ENCODE results near the gene SCAMP4. TPM values are rescaled to one million over a fixed set of nuclear protein-coding genes. Genes with fewer than 3 reads are reported as not detected.

Gene SCAMP4
- total RNA-seq, 1 experiment from 2014 or later: 69.8 TPM

GRCh38 chr19:1864480-1865171, 40.6 kb upstream of the SCAMP4 start:
- peak overlapping the region; percentile 78 for H3K4me3 ChIP-seq
- H3K4me2 ChIP-seq: peak overlapping the region; percentile 87
- H2AFZ ChIP-seq: peak overlapping the region; percentile 79
- TF ChIP-seq CTCF (conservative IDR thresholded peaks at IDR 0.05) (peak; percentile 71), EZH2 (IDR thresholded peaks at IDR 0.05; ENCODE audit: low read depth) (no peak)
- no peaks in the 10 kb centered on the region for H3K27me3 ChIP-seq (ENCODE audit: insufficient read depth, low read depth)
- H4K20me1 ChIP-seq (ENCODE audit: insufficient read depth): peaks cover 19% of the 10 kb centered on the region
- CTCF ChIA-PET: interaction anchor here (0.9 kb wide), 1 partner anchor 32 kb away, joined by 4 read pairs; no protein-coding TSS in a partner anchor
- TSS peak; percentile 62 for BruUV-seq (replicated peaks)
- intact Hi-C loops (cut with micrococcal nuclease; ENCODE audit: unreplicated experiment): loop anchor here (2.0 kb wide), 1 partner anchor 40 kb away; the partner anchor contains the start of genes ADAT3 and SCAMP4
- H3K4me1 ChIP-seq (replicated peaks; ENCODE audit: insufficient read depth): peaks cover 10% of the 10 kb centered on the region; the same call in 1 of the 2 replicates
- POLR2A ChIA-PET (ENCODE audit: unreplicated experiment): interaction anchor here (0.6 kb wide), 1 partner anchor 10 kb away, joined by 6 read pairs; no protein-coding TSS in a partner anchor
- H3K36me3 ChIP-seq (ENCODE audit: low read depth): no peaks in the 10 kb centered on the region
- H3K79me2 ChIP-seq (ENCODE audit: low read depth): peaks cover 30% of the 10 kb centered on the region
- DNase-seq: peak in 1 of 2 experiments; percentile 76
- H3F3A ChIP-seq (ENCODE audit: insufficient read depth, low read depth): no peaks in the 10 kb centered on the region
- H3K9me2 ChIP-seq (ENCODE audit: insufficient read depth): no peaks in the 10 kb centered on the region
- no peaks in the 10 kb centered on the region for H3K9me3 ChIP-seq (ENCODE audit: insufficient read depth, low read depth)
- peak overlapping the region; percentile 83 for H3K27ac ChIP-seq

DNA sequence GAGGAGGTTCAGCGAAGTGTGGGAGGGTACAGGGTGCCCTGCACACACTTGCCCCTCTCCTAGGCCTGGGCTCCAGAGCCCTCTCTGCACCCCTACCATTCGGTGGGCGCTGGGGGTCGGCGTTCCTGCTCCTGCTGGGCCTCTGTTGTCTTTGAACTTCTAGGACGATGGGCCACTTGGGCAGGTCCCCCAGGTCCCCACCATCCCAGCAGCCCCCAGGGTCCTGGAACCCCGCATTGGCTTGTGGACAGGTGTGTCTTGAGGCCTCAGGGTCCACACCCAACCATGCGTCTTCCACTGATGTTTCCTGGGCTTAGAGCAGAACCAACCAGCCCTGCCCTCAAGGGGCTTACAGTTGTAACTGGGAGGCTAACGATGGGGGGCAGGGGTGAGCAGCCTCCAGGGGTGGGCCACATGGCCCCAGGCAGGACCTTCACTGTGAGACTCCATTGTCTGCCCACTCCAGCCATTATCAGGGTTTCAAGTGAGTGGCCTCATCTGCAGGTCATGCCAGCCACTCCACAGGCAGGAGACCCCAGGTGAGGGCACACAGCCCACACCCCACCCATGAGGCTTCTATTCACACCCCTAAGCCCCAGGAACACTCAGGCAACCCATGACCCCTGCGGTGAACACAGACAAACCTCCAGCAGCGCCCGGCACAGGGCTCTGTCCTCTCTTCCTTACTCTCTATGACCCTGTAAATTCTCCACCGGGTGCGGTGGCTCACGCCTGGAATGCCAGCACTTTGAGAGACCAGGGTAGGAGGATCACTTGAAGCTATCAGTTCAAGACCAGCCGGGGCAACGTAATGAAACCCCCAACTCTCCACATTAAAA, 39.8 kb upstream of the SCAMP4 start:
- no TSS peak for BruUV-seq (replicated peaks)
- POLR2A ChIA-PET (ENCODE audit: unreplicated experiment): no interaction called here
- H3K36me3 ChIP-seq (ENCODE audit: low read depth): no peaks in the 10 kb centered on the region
- H3K27ac ChIP-seq: peak overlapping the region; percentile 83; the same call in 1 of the 2 replicates
- no peak for DNase-seq
- H4K20me1 ChIP-seq (ENCODE audit: insufficient read depth): peaks cover 16% of the 10 kb centered on the region
- CTCF ChIA-PET: interaction anchor here (0.9 kb wide), 1 partner anchor 32 kb away, joined by 4 read pairs; no protein-coding TSS in a partner anchor
- peak overlapping the region; percentile 87 for H3K4me2 ChIP-seq
- no peaks in the 10 kb centered on the region for H3K9me2 ChIP-seq (ENCODE audit: insufficient read depth)
- H3K4me3 ChIP-seq: peak overlapping the region; percentile 78; the same call in 1 of the 2 replicates
- H2AFZ ChIP-seq: no peak overlapping the region
- H3K79me2 ChIP-seq (ENCODE audit: low read depth): peaks cover 22% of the 10 kb centered on the region
- H3K27me3 ChIP-seq (ENCODE audit: insufficient read depth, low read depth): no peaks in the 10 kb centered on the region
- intact Hi-C loops (cut with micrococcal nuclease; ENCODE audit: unreplicated experiment): loop anchor here (2.0 kb wide), 1 partner anchor 39 kb away; the partner anchor contains the start of genes ADAT3 and SCAMP4
- peaks cover 7% of the 10 kb centered on the region; the same call in 1 of the 2 replicates for H3K4me1 ChIP-seq (replicated peaks; ENCODE audit: insufficient read depth)
- H3K9me3 ChIP-seq (ENCODE audit: insufficient read depth, low read depth): no peaks in the 10 kb centered on the region
- H3F3A ChIP-seq (ENCODE audit: insufficient read depth, low read depth): no peaks in the 10 kb centered on the region
- TF ChIP-seq EZH2 (IDR thresholded peaks at IDR 0.05; ENCODE audit: low read depth) (no peak), CTCF (conservative IDR thresholded peaks at IDR 0.05) (no peak)

GRCh38 chr19:1866693-1867348, 38.4 kb upstream of the SCAMP4 start:
- H3K9me2 ChIP-seq (ENCODE audit: insufficient read depth): no peaks in the 10 kb centered on the region
- no TSS peak for BruUV-seq (replicated peaks)
- POLR2A ChIA-PET (ENCODE audit: unreplicated experiment): no interaction called here
- no peak overlapping the region for H2AFZ ChIP-seq
- peaks cover 2% of the 10 kb centered on the region for H4K20me1 ChIP-seq (ENCODE audit: insufficient read depth)
- H3K27me3 ChIP-seq (ENCODE audit: insufficient read depth, low read depth): no peaks in the 10 kb centered on the region
- H3K4me2 ChIP-seq: no peak overlapping the region
- no peaks in the 10 kb centered on the region for H3K9me3 ChIP-seq (ENCODE audit: insufficient read depth, low read depth)
- no peaks in the 10 kb centered on the region for H3K4me1 ChIP-seq (replicated peaks; ENCODE audit: insufficient read depth)
- CTCF ChIA-PET: no interaction called here
- peaks cover 8% of the 10 kb centered on the region for H3K79me2 ChIP-seq (ENCODE audit: low read depth)
- TF ChIP-seq EZH2 (IDR thresholded peaks at IDR 0.05; ENCODE audit: low read depth) (no peak), CTCF (conservative IDR thresholded peaks at IDR 0.05) (no peak)
- no peaks in the 10 kb centered on the region for H3F3A ChIP-seq (ENCODE audit: insufficient read depth, low read depth)
- no peak overlapping the region for H3K4me3 ChIP-seq
- intact Hi-C loops (cut with micrococcal nuclease; ENCODE audit: unreplicated experiment): no loop called here
- H3K27ac ChIP-seq: no peak overlapping the region
- no peak for DNase-seq
- no peaks in the 10 kb centered on the region for H3K36me3 ChIP-seq (ENCODE audit: low read depth)
